ENCODE results near the gene ELOVL1. TPM values are rescaled to one million over a fixed set of nuclear protein-coding genes. Genes with fewer than 3 reads are reported as not detected.
A peak's percentile ranks its signal among the peaks of the same experiment; 100 is the strongest.

ELOVL1 gene
- total and polyA plus RNA-seq, 2 of the 13 experiments (the other 11 are each of a cell fraction or from before 2014, with no cell fraction given): 55.2 to 77.4 TPM

DNA sequence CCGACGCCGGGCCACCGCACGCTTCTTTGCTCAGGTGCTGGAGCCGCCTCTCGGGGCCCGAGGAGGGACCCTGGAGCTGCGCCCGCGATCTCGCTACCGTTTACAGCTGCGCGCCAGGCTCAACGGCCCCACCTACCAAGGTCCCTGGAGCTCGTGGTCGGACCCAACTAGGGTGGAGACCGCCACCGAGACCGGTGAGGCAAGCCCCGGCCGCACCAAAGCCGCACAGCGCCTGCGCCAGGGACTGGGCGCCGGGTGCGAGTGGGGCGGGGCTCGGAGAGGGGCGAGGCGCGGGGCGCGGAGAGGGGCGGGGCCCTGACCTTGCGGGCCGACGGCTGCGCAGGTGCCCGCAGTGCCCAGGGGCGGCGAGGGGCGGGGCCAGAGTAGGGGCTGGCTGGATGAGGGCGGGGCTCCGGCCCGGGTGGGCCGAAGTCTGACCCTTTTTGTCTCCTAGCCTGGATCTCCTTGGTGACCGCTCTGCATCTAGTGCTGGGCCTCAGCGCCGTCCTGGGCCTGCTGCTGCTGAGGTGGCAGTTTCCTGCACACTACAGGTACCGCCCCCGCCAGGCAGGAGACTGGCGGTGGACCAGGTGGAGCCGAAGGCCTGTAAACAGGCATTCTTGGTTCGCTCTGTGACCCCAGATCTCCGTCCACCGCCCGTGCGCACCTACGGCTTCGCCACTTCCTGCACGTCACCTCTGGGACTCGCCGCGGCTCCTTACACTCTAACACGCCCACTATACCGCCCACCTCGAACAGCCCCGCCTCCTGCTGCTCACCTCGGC lies 18.8 kb downstream of the ELOVL1 start (continued):
- TF ChIP-seq, protein P1, sequence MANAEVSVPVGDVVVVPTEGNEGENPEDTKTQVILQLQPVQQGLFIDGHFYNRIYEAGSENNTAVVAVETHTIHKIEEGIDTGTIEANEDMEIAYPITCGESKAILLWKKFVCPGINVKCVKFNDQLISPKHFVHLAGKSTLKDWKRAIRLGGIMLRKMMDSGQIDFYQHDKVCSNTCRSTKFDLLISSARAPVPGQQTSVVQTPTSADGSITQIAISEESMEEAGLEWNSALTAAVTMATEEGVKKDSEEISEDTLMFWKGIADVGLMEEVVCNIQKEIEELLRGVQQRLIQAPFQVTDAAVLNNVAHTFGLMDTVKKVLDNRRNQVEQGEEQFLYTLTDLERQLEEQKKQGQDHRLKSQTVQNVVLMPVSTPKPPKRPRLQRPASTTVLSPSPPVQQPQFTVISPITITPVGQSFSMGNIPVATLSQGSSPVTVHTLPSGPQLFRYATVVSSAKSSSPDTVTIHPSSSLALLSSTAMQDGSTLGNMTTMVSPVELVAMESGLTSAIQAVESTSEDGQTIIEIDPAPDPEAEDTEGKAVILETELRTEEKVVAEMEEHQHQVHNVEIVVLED (CRISPR knock-in tag; IDR thresholded peaks at IDR 0.05; ENCODE audit: borderline replicate concordance): peak; percentile 61; the same call in 1 of the 2 replicates
- TF ChIP-seq ZNF629 (CRISPR knock-in tag; conservative IDR thresholded peaks at IDR 0.05) (peak; percentile 46; the same call in 1 of the 2 replicates), AGO1 (IDR thresholded peaks at IDR 0.05; ENCODE audit: low read depth, low read length, poor library complexity, severe bottlenecking) (no peak), THAP11 (CRISPR knock-in tag; IDR thresholded peaks at IDR 0.05) (peak; percentile 60), SIN3A (IDR thresholded peaks at IDR 0.05; ENCODE audit: borderline replicate concordance, low read depth, low read length) (no peak), GTF3A (CRISPR knock-in tag; conservative IDR thresholded peaks at IDR 0.05) (0 out of 2 replicates have a peak, but pooled peaks have one; percentile 65), NFIB (CRISPR knock-in tag; IDR thresholded peaks at IDR 0.05; ENCODE audit: borderline replicate concordance) (no peak), ZFP90 (CRISPR knock-in tag; IDR thresholded peaks at IDR 0.05; ENCODE audit: borderline replicate concordance) (peak; percentile 25), FOXM1 (CRISPR knock-in tag; IDR thresholded peaks at IDR 0.05) (no peak), CBX1 (IDR thresholded peaks at IDR 0.05; ENCODE audit: low read depth) (peak; percentile 44), PRMT3 (CRISPR knock-in tag; IDR thresholded peaks at IDR 0.05; ENCODE audit: borderline replicate concordance, low read depth) (no peak), ZNF737 (CRISPR knock-in tag; IDR thresholded peaks at IDR 0.05; ENCODE audit: borderline replicate concordance) (no peak), ZNF644 (CRISPR knock-in tag; IDR thresholded peaks at IDR 0.05; ENCODE audit: low read depth) (no peak), ZMYM4 (CRISPR knock-in tag; IDR thresholded peaks at IDR 0.05) (peak; percentile 13; the same call in 1 of the 2 replicates), JARID2 (CRISPR knock-in tag; IDR thresholded peaks at IDR 0.05; ENCODE audit: insufficient replicate concordance) (peak; percentile 34), ZNF446 (CRISPR knock-in tag; IDR thresholded peaks at IDR 0.05) (no peak; the same call in none of the 2 replicates)
- TF ChIP-seq, protein P2, sequence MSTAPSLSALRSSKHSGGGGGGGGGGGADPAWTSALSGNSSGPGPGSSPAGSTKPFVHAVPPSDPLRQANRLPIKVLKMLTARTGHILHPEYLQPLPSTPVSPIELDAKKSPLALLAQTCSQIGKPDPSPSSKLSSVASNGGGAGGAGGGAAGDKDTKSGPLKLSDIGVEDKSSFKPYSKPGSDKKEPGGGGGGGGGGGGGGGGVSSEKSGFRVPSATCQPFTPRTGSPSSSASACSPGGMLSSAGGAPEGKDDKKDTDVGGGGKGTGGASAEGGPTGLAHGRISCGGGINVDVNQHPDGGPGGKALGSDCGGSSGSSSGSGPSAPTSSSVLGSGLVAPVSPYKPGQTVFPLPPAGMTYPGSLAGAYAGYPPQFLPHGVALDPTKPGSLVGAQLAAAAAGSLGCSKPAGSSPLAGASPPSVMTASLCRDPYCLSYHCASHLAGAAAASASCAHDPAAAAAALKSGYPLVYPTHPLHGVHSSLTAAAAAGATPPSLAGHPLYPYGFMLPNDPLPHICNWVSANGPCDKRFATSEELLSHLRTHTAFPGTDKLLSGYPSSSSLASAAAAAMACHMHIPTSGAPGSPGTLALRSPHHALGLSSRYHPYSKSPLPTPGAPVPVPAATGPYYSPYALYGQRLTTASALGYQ (CRISPR knock-in tag; IDR thresholded peaks at IDR 0.05): no peak
- TF ChIP-seq, protein P3, sequence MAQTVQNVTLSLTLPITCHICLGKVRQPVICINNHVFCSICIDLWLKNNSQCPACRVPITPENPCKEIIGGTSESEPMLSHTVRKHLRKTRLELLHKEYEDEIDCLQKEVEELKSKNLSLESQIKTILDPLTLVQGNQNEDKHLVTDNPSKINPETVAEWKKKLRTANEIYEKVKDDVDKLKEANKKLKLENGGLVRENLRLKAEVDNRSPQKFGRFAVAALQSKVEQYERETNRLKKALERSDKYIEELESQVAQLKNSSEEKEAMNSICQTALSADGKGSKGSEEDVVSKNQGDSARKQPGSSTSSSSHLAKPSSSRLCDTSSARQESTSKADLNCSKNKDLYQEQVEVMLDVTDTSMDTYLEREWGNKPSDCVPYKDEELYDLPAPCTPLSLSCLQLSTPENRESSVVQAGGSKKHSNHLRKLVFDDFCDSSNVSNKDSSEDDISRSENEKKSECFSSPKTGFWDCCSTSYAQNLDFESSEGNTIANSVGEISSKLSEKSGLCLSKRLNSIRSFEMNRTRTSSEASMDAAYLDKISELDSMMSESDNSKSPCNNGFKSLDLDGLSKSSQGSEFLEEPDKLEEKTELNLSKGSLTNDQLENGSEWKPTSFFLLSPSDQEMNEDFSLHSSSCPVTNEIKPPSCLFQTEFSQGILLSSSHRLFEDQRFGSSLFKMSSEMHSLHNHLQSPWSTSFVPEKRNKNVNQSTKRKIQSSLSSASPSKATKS (CRISPR knock-in tag; IDR thresholded peaks at IDR 0.05): no peak
- TF ChIP-seq, protein P4, sequence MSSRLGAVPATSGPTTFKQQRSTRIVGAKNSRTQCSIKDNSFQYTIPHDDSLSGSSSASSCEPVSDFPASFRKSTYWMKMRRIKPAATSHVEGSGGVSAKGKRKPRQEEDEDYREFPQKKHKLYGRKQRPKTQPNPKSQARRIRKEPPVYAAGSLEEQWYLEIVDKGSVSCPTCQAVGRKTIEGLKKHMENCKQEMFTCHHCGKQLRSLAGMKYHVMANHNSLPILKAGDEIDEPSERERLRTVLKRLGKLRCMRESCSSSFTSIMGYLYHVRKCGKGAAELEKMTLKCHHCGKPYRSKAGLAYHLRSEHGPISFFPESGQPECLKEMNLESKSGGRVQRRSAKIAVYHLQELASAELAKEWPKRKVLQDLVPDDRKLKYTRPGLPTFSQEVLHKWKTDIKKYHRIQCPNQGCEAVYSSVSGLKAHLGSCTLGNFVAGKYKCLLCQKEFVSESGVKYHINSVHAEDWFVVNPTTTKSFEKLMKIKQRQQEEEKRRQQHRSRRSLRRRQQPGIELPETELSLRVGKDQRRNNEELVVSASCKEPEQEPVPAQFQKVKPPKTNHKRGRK (CRISPR knock-in tag; IDR thresholded peaks at IDR 0.05): no peak
- TF ChIP-seq, protein P5, sequence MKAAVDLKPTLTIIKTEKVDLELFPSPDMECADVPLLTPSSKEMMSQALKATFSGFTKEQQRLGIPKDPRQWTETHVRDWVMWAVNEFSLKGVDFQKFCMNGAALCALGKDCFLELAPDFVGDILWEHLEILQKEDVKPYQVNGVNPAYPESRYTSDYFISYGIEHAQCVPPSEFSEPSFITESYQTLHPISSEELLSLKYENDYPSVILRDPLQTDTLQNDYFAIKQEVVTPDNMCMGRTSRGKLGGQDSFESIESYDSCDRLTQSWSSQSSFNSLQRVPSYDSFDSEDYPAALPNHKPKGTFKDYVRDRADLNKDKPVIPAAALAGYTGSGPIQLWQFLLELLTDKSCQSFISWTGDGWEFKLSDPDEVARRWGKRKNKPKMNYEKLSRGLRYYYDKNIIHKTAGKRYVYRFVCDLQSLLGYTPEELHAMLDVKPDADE (CRISPR knock-in tag; IDR thresholded peaks at IDR 0.05): peak; percentile 83; the same call in 1 of the 2 replicates
